Smooth muscle cell (in vitro differentiated cells): Measurements from ENCODE around the gene PALM. TPM values are rescaled to one million over a fixed set of nuclear protein-coding genes. Genes with fewer than 3 reads are reported as not detected.

Experiments
- DNase-seq: peaks from one replicate; lab custom pipeline; 2025; ENCODE audit not compliant: unreplicated experiment; lab: John Stamatoyannopoulos, UW
- H2AFZ ChIP-seq: fragments of 200-600 bp; sonication (generic); 2 replicates; pipeline ENCODE4 v1.6.0; 2016; ENCODE audit warnings: antibody characterized with exemption, low read depth, mild to moderate bottlenecking
- H3F3A ChIP-seq: fragments of 200-600 bp; sonication (generic); 2 replicates; pipeline ENCODE4 v1.6.0; 2017; ENCODE audit warnings: antibody characterized with exemption, low read depth
- H3K27ac ChIP-seq: fragments of 200-600 bp; sonication (generic); 2 replicates; pipeline ENCODE4 v1.5.1; 2016; ENCODE audit warnings: low read depth, mild to moderate bottlenecking
- H3K27me3 ChIP-seq: fragments of 200-600 bp; sonication (generic); 2 replicates; pipeline ENCODE4 v1.6.1; 2016; ENCODE audit warnings: low read depth, mild to moderate bottlenecking
- H3K36me3 ChIP-seq: fragments of 200-600 bp; sonication (generic); 2 replicates; pipeline ENCODE4 v1.5.1; 2016; ENCODE audit warnings: low read depth
- H3K4me1 ChIP-seq: fragments of 200-600 bp; sonication (generic); 2 replicates; pipeline ENCODE4 v1.5.1; 2016; ENCODE audit warnings: low read depth
- H3K4me2 ChIP-seq: fragments of 200-600 bp; sonication (generic); 2 replicates; pipeline ENCODE4 v1.6.0; 2016; ENCODE audit warnings: mild to moderate bottlenecking
- H3K4me3 ChIP-seq: fragments of 200-600 bp; sonication (generic); 2 replicates; pipeline ENCODE4 v1.5.1; 2016; ENCODE audit warnings: mild to moderate bottlenecking
- H3K79me2 ChIP-seq: fragments of 200-600 bp; sonication (generic); 2 replicates; pipeline ENCODE4 v1.6.0; 2016; ENCODE audit warnings: low read depth, mild to moderate bottlenecking
- H3K9ac ChIP-seq: fragments of 200-600 bp; sonication (generic); 2 replicates; pipeline ENCODE4 v1.6.0; 2016; ENCODE audit warnings: low read depth
- H3K9me3 ChIP-seq: fragments of 200-600 bp; sonication (generic); replicated peaks from 2 replicates; pipeline ENCODE4 v1.5.1; 2016; ENCODE audit warnings: low read depth
- H4K20me1 ChIP-seq: fragments of 200-600 bp; sonication (generic); 2 replicates; pipeline ENCODE4 v1.6.0; 2016; ENCODE audit warnings: low read depth
- CTCF ChIP-seq: fragments of 200-600 bp; sonication (generic); IDR thresholded peaks from 2 replicates; pipeline ENCODE4 v1.5.1; 2017; ENCODE audit warnings: borderline replicate concordance, mild to moderate bottlenecking, antibody characterized with exemption; ENCODE audit not compliant: insufficient read depth, poor library complexity, severe bottlenecking
- WGBS: methylation state at CpG from one replicate; pipeline ENCODE4 v1.1.7; 2016; ENCODE audit warnings: low lambda C conversion rate; 5-methylcytosine and 5-hydroxymethylcytosine counted together
- polyA plus RNA-seq: library from polyadenylated mRNA; unstranded; fragments of >200 nt; fragmentation: Nextera tagmentation; extraction: Ambion mirVana; gene quantifications from 2 replicates; pipeline ENCODE4 v1.2.1, GENCODE V29; 2016
- total RNA-seq: library from RNA; depleted of rRNA; stranded (reverse); fragments of >200 nt; gene quantifications from 2 replicates; pipeline ENCODE4 v1.2.3, GENCODE V29; 2014

Gene PALM
- total and polyA plus RNA-seq, 2 experiments from 2014 or later, result 11.1 to 16.6 TPM

GRCh38 chr19:677201-677600, 31.5 kb upstream of the PALM start:
- peak overlapping the region; percentile 99 for H3K4me2 ChIP-seq
- peak overlapping the region; percentile 95 for H3K9ac ChIP-seq
- no peak overlapping the region for H2AFZ ChIP-seq

GRCh38 chr19:677601-678436, 30.9 kb upstream of the PALM start:
- no peaks in the 10 kb centered on the region for H3K36me3 ChIP-seq
- whole genome bisulfite sequencing, result 69% methylated on average over 22 of the region's 22 CpGs
- no peaks in the 10 kb centered on the region for H3K27me3 ChIP-seq
- peaks cover 29% of the 10 kb centered on the region for H4K20me1 ChIP-seq
- H3K4me3 ChIP-seq, result peak overlapping the region; percentile 60
- no peak for DNase-seq
- peaks cover 18% of the 10 kb centered on the region for H3F3A ChIP-seq
- no peak for TF ChIP-seq CTCF
- H3K79me2 ChIP-seq, result peaks cover 18% of the 10 kb centered on the region
- peaks cover 10% of the 10 kb centered on the region for H3K4me1 ChIP-seq
- peak overlapping the region; percentile 99 for H3K4me2 ChIP-seq
- H3K27ac ChIP-seq, result peak overlapping the region; percentile 98
- H3K9me3 ChIP-seq, result no peaks in the 10 kb centered on the region
- H3K9ac ChIP-seq, result peak overlapping the region; percentile 95
- no peak overlapping the region for H2AFZ ChIP-seq

More at GRCh38 chr19:677201-677600, 31.5 kb upstream of the PALM start:
- TF ChIP-seq CTCF, result no peak
- Histone ChIP-seq H3K36me3 (no peaks in the 10 kb centered on the region), H3F3A (peaks cover 18% of the 10 kb centered on the region), H3K9me3 (no peaks in the 10 kb centered on the region), H3K4me3 (peak overlapping the region; percentile 60), H4K20me1 (peaks cover 29% of the 10 kb centered on the region), H3K27me3 (no peaks in the 10 kb centered on the region), H3K27ac (peak overlapping the region; percentile 98), H3K79me2 (peaks cover 18% of the 10 kb centered on the region), H3K4me1 (peaks cover 10% of the 10 kb centered on the region)
- DNase-seq, result peak; percentile 52
- 3% methylated on average over 12 of the region's 15 CpGs for WGBS

GRCh38 chr19:678791-679388, 29.8 kb upstream of the PALM start:
- peak overlapping the region; percentile 99 for H3K4me2 ChIP-seq
- H2AFZ ChIP-seq, result no peak overlapping the region
- peak overlapping the region; percentile 92 for H3K9ac ChIP-seq
- H3K4me3 ChIP-seq, result peak overlapping the region; percentile 81
- H3K79me2 ChIP-seq, result peaks cover 18% of the 10 kb centered on the region
- no peaks in the 10 kb centered on the region for H3K36me3 ChIP-seq
- TF ChIP-seq CTCF, result no peak
- no peak for DNase-seq
- peaks cover 29% of the 10 kb centered on the region for H4K20me1 ChIP-seq
- H3K9me3 ChIP-seq, result no peaks in the 10 kb centered on the region
- H3K4me1 ChIP-seq, result peaks cover 10% of the 10 kb centered on the region
- H3K27ac ChIP-seq, result peak overlapping the region; percentile 98
- no peaks in the 10 kb centered on the region for H3K27me3 ChIP-seq
- 78% methylated on average over 16 of the region's 16 CpGs for WGBS
- peaks cover 18% of the 10 kb centered on the region for H3F3A ChIP-seq
